GM10248 (cell line): ENCODE data around the gene EXOC7.

Experiments used
- CTCF ChIA-PET: fragments of 300-600 bp; sonication (Branson Sonifier 250); formaldehyde crosslinking; extraction: SDS; loops from one replicate; lab custom pipeline; 2021; ENCODE audit warnings: antibody characterized with exemption; lab: Yijun Ruan, JAX
- POLR2A ChIA-PET: fragments of 350-650 bp; sonication (Branson Sonifier 250); formaldehyde crosslinking; extraction: SDS; loops from one replicate; lab custom pipeline; 2020; ENCODE audit warnings: antibody characterized with exemption; lab: Yijun Ruan, JAX
- DNase-seq: peaks from one replicate; pipeline ENCODE4 v3.0.0; 2012; ENCODE audit errors: extremely low spot score
- CTCF ChIP-seq: IDR thresholded peaks from 2 replicates; pipeline ENCODE4 v1.5.1; 2012; ENCODE audit warnings: mild to moderate bottlenecking, low read depth; ENCODE audit errors: extremely low read depth, missing control alignments, control extremely low read depth

Gene EXOC7

DNA sequence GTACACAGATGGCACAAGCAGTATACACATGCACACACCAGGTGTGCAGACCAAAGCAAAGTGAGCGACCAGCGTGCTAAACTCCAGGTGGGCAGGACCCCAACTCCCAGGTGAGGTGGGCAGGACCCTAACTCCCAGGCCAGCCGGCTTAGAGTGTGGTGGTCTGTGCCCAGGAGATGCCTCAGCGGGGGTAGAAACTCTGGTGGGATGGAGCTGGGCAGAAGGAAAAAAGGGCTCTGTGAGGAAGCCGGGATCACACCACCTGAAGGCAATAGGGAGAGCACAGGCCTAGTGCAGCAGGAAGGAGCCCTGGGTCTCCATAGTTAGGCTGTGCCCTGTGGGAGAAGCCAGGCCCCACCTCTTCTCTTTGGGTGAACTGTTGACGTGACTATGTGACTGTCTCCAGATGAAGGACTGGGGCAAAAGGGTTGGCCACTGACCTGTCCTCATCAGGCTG, 39.0 kb upstream of the EXOC7 start:
- no peak for TF ChIP-seq CTCF
- no peak for DNase-seq
- ChIA-PET POLR2A (no interaction called here), CTCF (interaction anchor here (0.7 to 1.4 kb wide), 5 partner anchors 10 to 137 kb away, joined by 3 to 6 read pairs (median 5); no protein-coding TSS in a partner anchor)

GRCh38 chr17:76142039-76142584, 38.5 kb upstream of the EXOC7 start:
- ChIA-PET POLR2A (interaction anchor here (1.3 kb wide), 1 partner anchor 123 kb away, joined by 3 read pairs; no protein-coding TSS in a partner anchor), CTCF (interaction anchor here (0.7 to 1.1 kb wide), 3 partner anchors 16 to 138 kb away, joined by 3 to 6 read pairs (median 3); no protein-coding TSS in a partner anchor)
- no peak for TF ChIP-seq CTCF
- DNase-seq = no peak

GRCh38 chr17:76141212-76142038, 37.8 kb upstream of the EXOC7 start, which contains the start of gene FOXJ1:
Gene FOXJ1, minus strand, starts transcription at chr17:76141245. Its CDS starts 850 bp downstream, at chr17:76140395.
- CTCF ChIA-PET = interaction anchor here (0.7 to 2.1 kb wide), 4 partner anchors 11 to 138 kb away, joined by 3 to 9 read pairs (median 6); no protein-coding TSS in a partner anchor
- DNase-seq = peak; percentile 95
- POLR2A ChIA-PET = interaction anchor here (1.2 to 1.3 kb wide), 3 partner anchors 123 to 138 kb away, joined by 3 to 5 read pairs (median 4); no protein-coding TSS in a partner anchor
- TF ChIP-seq CTCF = no peak

DNA sequence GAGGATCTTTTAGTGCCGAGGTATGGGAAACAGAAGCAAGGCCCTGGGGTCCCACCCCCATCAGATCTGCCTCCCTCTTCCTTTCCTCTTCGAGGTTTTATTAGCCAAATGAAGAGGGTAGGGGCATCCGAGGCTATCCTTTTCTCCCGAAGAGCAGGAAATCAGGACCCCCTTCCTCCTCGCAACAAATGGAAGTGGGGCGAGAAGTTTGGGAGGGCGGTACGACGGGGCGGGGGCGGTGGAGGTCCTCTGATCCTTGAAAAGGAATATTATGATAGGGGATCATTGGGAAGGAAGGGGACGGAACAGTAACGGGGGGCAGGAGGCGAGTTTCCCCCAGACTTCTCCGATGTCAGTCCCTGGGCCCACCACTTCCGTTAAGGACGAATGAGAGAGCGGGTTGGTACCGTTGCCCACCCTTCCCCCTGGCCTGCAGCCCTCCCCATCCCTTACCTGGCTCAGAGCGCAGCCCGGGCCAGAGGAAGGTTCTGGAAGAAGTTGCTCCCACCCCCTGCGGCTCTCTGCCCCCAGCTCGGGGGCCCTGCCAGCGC, 37.1 kb upstream of the EXOC7 start:
- CTCF ChIA-PET = interaction anchor here (1.2 to 2.1 kb wide), 4 partner anchors 9 to 139 kb away, joined by 4 to 9 read pairs (median 6); no protein-coding TSS in a partner anchor
- POLR2A ChIA-PET = interaction anchor here (1.2 to 1.3 kb wide), 2 partner anchors 134 to 138 kb away, joined by 4 to 5 read pairs; no protein-coding TSS in a partner anchor
- no peak for DNase-seq
- no peak for TF ChIP-seq CTCF

DNA sequence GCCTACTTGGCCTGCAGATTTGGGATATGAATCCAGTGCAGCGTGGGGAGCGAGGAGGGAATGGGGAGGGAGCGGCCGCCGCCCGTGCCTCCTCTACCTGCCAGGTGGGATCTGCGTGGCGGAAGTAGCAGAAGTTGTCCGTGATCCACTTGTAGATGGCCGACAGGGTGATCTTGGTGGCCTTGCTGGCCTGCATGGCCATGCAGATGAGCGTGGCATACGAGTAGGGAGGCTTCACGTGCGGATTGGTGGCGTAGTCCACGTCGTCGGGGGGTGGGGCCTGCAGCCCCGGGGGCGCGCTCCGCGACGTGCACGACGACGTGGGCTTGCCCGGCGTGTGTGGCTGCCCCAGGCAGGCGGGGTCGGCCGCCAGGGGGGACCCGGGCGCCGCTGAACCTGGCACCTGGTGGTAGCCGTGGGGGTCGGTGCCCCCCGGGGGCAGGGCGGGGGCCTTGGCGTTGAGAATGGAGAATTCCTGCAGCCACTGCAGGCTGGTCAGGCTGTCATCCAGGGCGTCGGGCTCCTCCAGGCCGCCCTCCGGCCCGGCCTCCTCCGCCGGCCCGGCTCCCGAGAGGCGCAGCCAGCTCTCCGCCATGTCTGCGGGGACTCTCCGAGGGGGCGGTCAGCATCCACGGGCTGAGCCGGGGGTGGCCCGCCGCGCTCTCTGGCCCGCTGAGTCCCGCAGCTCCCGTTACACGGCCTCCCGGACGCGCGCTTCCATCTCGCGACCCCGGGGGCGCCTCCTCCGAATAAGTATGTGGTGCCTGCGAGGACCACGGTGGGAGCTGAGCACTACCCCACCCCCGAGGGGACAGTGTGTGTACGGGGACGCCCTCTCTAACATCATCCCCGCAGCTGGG, 36.4 kb upstream of the EXOC7 start:
- DNase-seq = peak; percentile 65

More for the DNA sequence above, 36.4 kb upstream of the EXOC7 start:
- no peak for TF ChIP-seq CTCF
- CTCF ChIA-PET = interaction anchor here (1.2 to 2.1 kb wide), 4 partner anchors 10 to 140 kb away, joined by 4 to 9 read pairs (median 6); no protein-coding TSS in a partner anchor
- POLR2A ChIA-PET = interaction anchor here (1.3 kb wide), 1 partner anchor 139 kb away, joined by 5 read pairs; no protein-coding TSS in a partner anchor
